Fibroblast of villous mesenchyme (primary cell): ENCODE data around the gene ELFN1. TPM values are rescaled to one million over a fixed set of nuclear protein-coding genes. Genes with fewer than 3 reads are reported as not detected.

Experiments
- DNase-seq: peaks from one replicate; pipeline ENCODE4 v3.0.0-alpha.2; 2010; ENCODE audit warnings: low read depth
- H3K4me3 ChIP-seq: 2 replicates; pipeline ENCODE4 v1.5.1; 2011; ENCODE audit warnings: low read depth, mild to moderate bottlenecking, low read length
- total RNA-seq: library from RNA; depleted of rRNA; stranded (reverse); fragments of >200 nt; gene quantifications from 2 replicates; pipeline ENCODE4 v1.2.3, GENCODE V29; 2012
- TF ChIP-seq, protein P1 (sequence below): IDR thresholded peaks from 2 replicates; pipeline ENCODE4 v1.5.1; 2012; ENCODE audit warnings: low read depth, mild to moderate bottlenecking, low read length; ENCODE audit not compliant: insufficient read depth

ELFN1 gene
- total RNA-seq, 1 donor = 0.86 TPM

DNA sequence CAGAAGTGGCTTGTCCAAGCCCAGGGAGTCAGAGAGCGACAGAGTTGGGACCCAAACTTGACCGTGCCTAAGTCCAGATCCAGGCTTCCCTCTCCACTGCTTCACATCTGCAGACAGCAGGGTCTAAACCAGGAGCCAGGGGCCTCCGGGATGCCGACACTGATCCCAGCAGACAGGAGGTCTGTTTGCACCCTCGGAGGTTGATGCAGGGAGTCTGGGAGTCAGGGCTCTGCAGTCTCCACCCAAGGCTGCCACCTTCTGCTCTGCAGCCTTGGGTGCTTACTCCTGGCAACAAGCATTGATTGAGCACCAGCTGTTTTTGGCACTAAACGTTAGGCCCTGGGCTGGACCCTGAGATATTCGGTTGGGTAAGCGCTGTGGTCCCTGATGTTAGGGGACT, 21.0 kb downstream of the ELFN1 start:
- TF ChIP-seq, protein P1, sequence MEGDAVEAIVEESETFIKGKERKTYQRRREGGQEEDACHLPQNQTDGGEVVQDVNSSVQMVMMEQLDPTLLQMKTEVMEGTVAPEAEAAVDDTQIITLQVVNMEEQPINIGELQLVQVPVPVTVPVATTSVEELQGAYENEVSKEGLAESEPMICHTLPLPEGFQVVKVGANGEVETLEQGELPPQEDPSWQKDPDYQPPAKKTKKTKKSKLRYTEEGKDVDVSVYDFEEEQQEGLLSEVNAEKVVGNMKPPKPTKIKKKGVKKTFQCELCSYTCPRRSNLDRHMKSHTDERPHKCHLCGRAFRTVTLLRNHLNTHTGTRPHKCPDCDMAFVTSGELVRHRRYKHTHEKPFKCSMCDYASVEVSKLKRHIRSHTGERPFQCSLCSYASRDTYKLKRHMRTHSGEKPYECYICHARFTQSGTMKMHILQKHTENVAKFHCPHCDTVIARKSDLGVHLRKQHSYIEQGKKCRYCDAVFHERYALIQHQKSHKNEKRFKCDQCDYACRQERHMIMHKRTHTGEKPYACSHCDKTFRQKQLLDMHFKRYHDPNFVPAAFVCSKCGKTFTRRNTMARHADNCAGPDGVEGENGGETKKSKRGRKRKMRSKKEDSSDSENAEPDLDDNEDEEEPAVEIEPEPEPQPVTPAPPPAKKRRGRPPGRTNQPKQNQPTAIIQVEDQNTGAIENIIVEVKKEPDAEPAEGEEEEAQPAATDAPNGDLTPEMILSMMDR = no peak
- DNase-seq = no peak
- H3K4me3 ChIP-seq = no peak overlapping the region

DNA sequence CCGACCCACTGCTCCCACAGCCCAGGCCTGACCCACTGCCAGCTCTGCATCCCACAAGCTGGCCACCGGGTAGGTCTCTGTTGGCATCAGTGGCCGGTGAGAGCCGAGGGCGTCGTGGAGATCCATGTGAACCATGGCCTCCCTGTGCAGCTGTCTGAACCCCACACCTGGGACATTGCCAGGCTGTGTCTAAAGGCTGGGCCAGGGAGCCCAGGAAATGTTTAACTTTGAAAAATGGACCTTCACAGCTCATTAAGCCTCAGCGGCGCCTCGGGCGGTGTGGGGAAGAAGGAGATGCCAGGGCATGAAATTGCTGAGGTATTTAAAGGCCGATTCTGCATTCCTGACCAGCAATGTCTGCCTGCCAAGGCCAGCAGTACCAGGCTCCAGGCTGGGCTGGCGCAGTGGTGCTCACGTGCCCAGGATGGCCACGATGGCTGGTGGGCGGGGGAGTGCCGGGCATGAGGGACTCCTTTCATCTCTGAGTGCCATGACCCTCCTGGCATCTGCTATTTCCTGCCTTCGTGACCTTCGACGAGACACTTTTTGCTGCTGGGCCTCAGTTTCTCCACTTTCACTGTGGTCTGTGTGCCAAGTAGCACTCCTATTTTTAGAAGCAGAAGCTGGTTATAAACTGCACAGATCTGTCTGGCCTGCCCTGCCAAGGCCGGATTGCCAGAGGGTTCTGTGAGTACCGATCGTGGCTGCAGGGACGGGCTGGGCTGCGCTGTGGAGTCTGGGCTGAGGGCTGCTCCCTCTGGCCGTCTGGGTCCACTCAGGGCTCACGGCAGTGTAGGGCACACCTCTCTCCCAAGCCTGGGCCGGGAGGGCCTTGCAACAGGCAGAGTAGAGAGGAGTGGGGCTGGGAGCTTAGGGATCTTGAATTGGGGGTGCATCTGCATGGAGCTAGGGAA, 21.8 kb downstream of the ELFN1 start:
- no peak overlapping the region for H3K4me3 ChIP-seq
- TF ChIP-seq, protein P1 = no peak
- no peak for DNase-seq

DNA sequence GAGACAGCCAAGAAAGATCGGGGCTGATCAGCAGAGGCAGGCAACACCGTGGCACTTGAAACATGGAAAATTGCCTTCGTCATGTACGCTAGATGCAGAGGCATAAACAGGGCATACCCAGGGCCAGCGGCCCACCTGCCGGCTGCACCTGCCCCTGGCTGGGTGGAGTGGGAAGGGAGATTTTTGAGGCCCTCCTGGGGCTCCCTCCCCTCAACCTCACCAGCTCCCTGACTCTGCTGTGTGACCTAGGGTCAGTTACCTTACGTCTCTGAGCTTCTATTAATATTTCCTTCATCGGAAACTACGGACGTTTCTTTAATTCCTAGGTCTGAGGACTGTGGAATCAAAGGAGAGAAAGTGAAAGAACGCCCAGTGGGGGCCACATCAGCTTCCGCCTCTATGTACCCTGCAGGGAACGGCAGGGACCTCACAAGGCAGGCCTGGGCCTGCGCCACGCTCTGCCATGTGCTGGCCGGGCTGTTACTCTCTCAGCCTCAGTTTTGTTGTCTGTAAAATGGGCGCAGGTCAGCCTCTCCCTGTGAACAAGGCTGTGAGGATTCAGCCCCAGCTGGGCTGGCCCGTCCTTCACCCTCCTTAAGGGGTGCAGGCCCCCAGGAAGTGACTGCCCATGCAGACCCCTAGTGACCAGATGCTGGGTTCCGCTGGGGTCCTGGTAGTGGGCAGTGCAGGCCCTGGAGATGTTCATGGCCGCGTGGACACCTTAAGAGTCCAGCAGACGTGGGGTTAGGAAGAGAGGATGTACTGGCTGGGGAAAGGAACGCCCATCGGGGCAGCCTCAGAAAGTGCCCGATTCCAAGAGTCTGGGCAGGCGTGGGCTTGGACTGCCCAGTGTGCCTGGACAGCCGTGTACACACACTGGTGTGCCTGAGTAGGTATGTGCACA, 22.7 kb downstream of the ELFN1 start:
- DNase-seq = no peak
- TF ChIP-seq, protein P1 = no peak
- no peak overlapping the region for H3K4me3 ChIP-seq

DNA sequence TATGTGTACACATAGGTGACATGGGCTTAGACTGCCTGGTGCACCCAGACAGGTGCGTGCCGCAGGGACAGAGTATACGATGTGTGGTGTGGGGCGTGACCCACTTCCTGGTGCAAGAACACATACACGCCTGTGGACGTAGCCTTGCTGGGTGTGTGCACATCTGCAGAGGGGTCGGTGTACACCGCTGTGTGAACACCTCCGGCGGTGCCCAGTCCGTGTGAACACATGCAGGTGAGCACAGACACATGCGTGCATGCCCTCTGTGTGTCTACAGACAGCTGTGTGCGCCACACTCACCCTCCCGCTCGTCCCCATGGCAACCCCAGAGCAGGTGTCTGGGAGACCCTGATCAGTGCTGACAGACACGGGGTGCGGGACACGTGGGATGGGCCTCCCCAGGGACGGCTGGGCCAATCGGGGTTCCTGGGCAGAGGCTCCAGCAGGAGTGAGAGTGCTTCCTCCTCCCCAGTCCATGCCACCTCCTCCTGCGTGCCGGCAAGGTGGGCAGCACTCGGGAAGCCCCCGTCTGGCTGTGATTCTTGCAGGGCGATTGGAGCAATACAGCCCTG, 23.4 kb downstream of the ELFN1 start:
- H3K4me3 ChIP-seq = no peak overlapping the region
- no peak for DNase-seq
- TF ChIP-seq, protein P1 = no peak

DNA sequence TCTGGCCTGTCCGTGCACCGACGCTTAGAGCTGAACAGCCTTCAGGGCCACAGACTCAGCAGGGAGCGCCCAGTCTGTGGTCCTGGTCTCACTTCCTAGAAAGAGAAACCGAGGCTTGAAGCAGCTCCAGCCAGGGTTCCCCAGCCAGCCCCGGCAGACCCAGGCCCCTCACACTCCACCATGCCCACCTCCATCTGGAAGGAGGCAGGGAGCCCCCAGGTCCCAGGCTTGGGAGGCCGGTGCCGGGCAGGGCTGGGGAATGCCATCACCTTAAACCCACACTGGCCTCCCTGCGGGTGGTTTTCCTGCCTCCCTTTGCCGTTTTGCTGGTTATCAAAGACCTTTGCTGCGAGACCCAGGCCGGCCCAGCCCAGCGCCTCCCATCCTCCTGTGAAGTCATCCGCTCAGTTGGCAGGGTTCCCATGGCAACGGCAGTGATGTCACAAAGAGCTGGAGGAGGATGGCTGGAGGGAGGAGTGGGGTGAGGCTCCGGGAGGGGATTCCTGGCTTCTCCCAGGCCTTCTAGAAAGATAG, 24.0 kb downstream of the ELFN1 start:
- no peak overlapping the region for H3K4me3 ChIP-seq
- peak; percentile 30 for DNase-seq
- TF ChIP-seq, protein P1 = no peak

DNA sequence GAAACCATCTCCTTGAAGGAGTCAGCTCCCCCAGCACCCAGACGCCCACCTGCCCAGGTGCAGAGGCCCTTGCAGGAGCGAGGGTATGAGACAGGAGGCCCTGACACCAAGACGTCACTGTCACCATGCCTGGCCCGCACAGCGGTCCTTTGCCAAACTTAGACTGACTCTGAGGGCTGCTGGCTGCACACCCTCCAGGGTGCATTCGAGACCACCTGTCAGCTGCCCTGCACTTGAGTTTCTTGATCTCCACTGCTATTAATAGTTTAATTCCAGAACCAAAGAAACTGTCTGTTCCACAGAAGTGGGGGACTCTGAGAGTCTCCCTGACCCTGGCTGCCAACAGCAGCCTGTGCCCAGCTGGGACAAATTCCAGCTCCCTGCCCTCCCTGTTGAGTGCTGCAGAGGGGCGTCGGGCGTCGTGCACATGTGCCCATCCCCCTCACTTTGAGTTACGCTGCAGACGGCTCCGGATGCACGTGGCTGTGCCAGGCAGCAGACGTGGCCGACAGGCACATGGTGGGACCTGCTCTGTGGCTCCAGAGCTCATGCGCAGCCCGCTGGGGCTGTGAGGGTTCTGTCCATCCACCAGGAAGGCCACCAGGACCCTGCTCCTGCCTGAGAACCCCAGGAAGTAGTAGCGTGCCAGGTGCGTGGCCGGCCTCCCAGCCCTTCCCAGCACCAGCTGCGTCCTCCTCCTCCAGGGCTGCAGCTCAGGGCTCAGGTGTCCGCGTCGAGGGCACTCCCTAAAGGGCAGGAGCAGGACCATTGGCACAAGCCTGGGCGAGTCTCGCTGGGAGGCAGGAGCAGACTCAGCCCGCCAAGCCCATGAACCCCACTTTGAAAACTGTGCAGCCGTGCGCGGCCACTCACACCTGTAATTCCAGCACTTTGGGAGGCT, 24.8 kb downstream of the ELFN1 start:
- TF ChIP-seq, protein P1 = no peak
- H3K4me3 ChIP-seq = no peak overlapping the region
- no peak for DNase-seq
